HCT116 (cell line): Measurements from ENCODE around the gene DCHS1. TPM values are rescaled to one million over a fixed set of nuclear protein-coding genes. Genes with fewer than 3 reads are reported as not detected.
"Not testable (repeated sequence)": the region's sequence is repeated elsewhere in the genome, so short reads cannot be mapped to it uniquely, and the experiment has no call there.

Experiments
- ATAC-seq: fragments of 200-7000 bp; cut with Tn5 transposase; 2 replicates; pipeline ENCODE4 v1.9.1; 2020; ENCODE audit warnings: mild to moderate bottlenecking, moderate library complexity
- BruUV-seq: library from RNA; stranded (reverse); fragments of 400-500 nt; replicated peaks from 2 replicates; lab custom pipeline; 2021; lab: Mats Ljungman, UMichigan
- CTCF ChIA-PET: fragments of 300-600 bp; sonication (Branson Sonifier 250); formaldehyde crosslinking; loops from one replicate; lab custom pipeline; 2021; ENCODE audit warnings: antibody characterized with exemption; lab: Charles Lee
- POLR2A ChIA-PET: fragments of 300-600, 350-600 bp; sonication (Branson Sonifier 250); formaldehyde crosslinking; loops from one replicate; lab custom pipeline; 2021; ENCODE audit warnings: antibody characterized with exemption; lab: Charles Lee
- RAD21 ChIA-PET, 2 experiments: fragments of 300-600 bp; sonication (Branson Sonifier 250); formaldehyde crosslinking; loops; one replicate each; lab custom pipeline; 2023; ENCODE audit warnings: low total read pairs in 2 of 2; ENCODE audit not compliant: uncharacterized antibody in 2 of 2, unreplicated experiment in 2 of 2, low non-redundant PET in 1 of 2; lab: Charles Lee
- DNase-seq: peaks from one replicate; pipeline ENCODE4 v3.0.0-alpha.2; 2010; ENCODE audit warnings: low read depth, low spot score
- H2AFZ ChIP-seq: fragments of 200-600 bp; shearing (Covaris generic), sonication (generic); 2 replicates; pipeline ENCODE4 v1.6.1; 2017; ENCODE audit warnings: low read depth, mixed run types, mixed read lengths, antibody characterized with exemption, low read length; ENCODE audit not compliant: poor library complexity, severe bottlenecking
- H3K27ac ChIP-seq: 2 replicates; pipeline ENCODE4 v1.5.1; 2012; ENCODE audit warnings: low read depth, low read length
- H3K27me3 ChIP-seq: fragments of 200-600 bp; sonication (generic); 2 replicates; pipeline ENCODE4 v1.6.1; 2016; ENCODE audit warnings: mixed run types, low read length, mixed read lengths; ENCODE audit not compliant: insufficient read depth
- H3K36me3 ChIP-seq, 2 experiments: fragments of 200-500 bp in 1 of 2; fragments of 200-600 bp in 1 of 2; sonication (Bioruptor generic) in 1 of 2; sonication (generic) in 1 of 2; 2 replicates each; pipeline versions ENCODE4 v1.5.1 to v1.6.1; 2014 to 2016; ENCODE audit warnings: low read length in 2 of 2, inconsistent platforms in 1 of 2, mixed read lengths in 1 of 2, mixed run types in 1 of 2; ENCODE audit not compliant: insufficient read depth in 2 of 2, control insufficient read depth in 1 of 2
- H3K4me1 ChIP-seq, 2 experiments: fragments of 200-600 bp in 1 of 2; sonication (generic) in 1 of 2; 2 replicates each; pipeline versions ENCODE4 v1.5.1 to v1.6.1; 2012 to 2017; ENCODE audit warnings: low read length in 2 of 2, inconsistent platforms in 1 of 2, mild to moderate bottlenecking in 1 of 2, mixed read lengths in 1 of 2, mixed run types in 1 of 2, moderate library complexity in 1 of 2; ENCODE audit not compliant: insufficient read depth in 2 of 2, control insufficient read depth in 1 of 2
- H3K4me2 ChIP-seq: fragments of 200-600 bp; sonication (generic); 2 replicates; pipeline ENCODE4 v1.6.1; 2017; ENCODE audit warnings: mixed run types, low read length, mixed read lengths
- H3K4me3 ChIP-seq, 2 experiments: fragments of 200-600 bp in 1 of 2; sonication (generic) in 1 of 2; replicated peaks in 1 of 2; 2 replicates each; pipeline ENCODE4 v1.5.1; 2011 to 2016; ENCODE audit warnings: low read length in 2 of 2, control low read depth in 1 of 2, low read depth in 1 of 2, mild to moderate bottlenecking in 1 of 2, mixed read lengths in 1 of 2, mixed run types in 1 of 2
- H3K79me2 ChIP-seq: fragments of 200-600 bp; sonication (generic); 2 replicates; pipeline ENCODE4 v1.6.1; 2017; ENCODE audit warnings: mild to moderate bottlenecking, mixed run types, low read length, moderate library complexity, mixed read lengths; ENCODE audit not compliant: insufficient read depth
- H3K9ac ChIP-seq: fragments of 200-600 bp; sonication (generic); 2 replicates; pipeline ENCODE4 v1.6.1; 2016; ENCODE audit warnings: low read length, mixed read lengths
- H3K9me2 ChIP-seq: fragments of 200-600 bp; sonication (generic), shearing (Covaris generic); 2 replicates; pipeline ENCODE4 v1.6.1; 2017; ENCODE audit warnings: mixed run types, mild to moderate bottlenecking, moderate library complexity; ENCODE audit not compliant: insufficient read depth
- H3K9me3 ChIP-seq, 2 experiments: fragments of 200-500 bp in 1 of 2; fragments of 200-600 bp in 1 of 2; sonication (Bioruptor generic) in 1 of 2; sonication (generic) in 1 of 2; 2 replicates each; pipeline ENCODE4 v1.6.1; 2014 to 2017; ENCODE audit warnings: low read length in 2 of 2, mixed read lengths in 2 of 2, inconsistent platforms in 1 of 2, low read depth in 1 of 2, mild to moderate bottlenecking in 1 of 2, mixed run types in 1 of 2, moderate library complexity in 1 of 2; ENCODE audit not compliant: control insufficient read depth in 1 of 2, insufficient read depth in 1 of 2
- H4K20me1 ChIP-seq: fragments of 200-600 bp; sonication (generic), shearing (Covaris generic); 2 replicates; pipeline ENCODE4 v1.6.1; 2017; ENCODE audit warnings: mixed run types, mild to moderate bottlenecking, moderate library complexity; ENCODE audit not compliant: insufficient read depth
- CBX3 ChIP-seq: IDR thresholded peaks from 2 replicates; pipeline ENCODE4 v1.6.1; 2012; ENCODE audit warnings: low read depth
- CEBPB ChIP-seq: IDR thresholded peaks from 2 replicates; pipeline ENCODE4 v1.6.1; 2012; ENCODE audit warnings: low read depth
- EGR1 ChIP-seq: IDR thresholded peaks from 2 replicates; pipeline ENCODE4 v1.6.1; 2012; ENCODE audit warnings: low read depth
- ELF1 ChIP-seq: IDR thresholded peaks from 2 replicates; pipeline ENCODE4 v1.6.1; 2012; ENCODE audit warnings: low read depth, borderline replicate concordance
- FOSL1 ChIP-seq: IDR thresholded peaks from 2 replicates; pipeline ENCODE4 v1.6.1; 2012; ENCODE audit warnings: low read depth
- JUND ChIP-seq: IDR thresholded peaks from 2 replicates; pipeline ENCODE4 v1.6.1; 2012
- POLR2A ChIP-seq: IDR thresholded peaks from 2 replicates; pipeline ENCODE4 v1.7.0; 2011; ENCODE audit warnings: borderline replicate concordance; ENCODE audit not compliant: insufficient read depth, insufficient read length; ENCODE audit errors: extremely low read depth
- POLR2AphosphoS5 ChIP-seq: IDR thresholded peaks from 2 replicates; pipeline ENCODE4 v1.6.1; 2011; ENCODE audit warnings: mild to moderate bottlenecking, low read depth, low read length, moderate library complexity
- RAD21 ChIP-seq: IDR thresholded peaks from 2 replicates; pipeline ENCODE4 v1.6.1; 2012; ENCODE audit warnings: low read depth, mild to moderate bottlenecking
- SIN3A ChIP-seq: IDR thresholded peaks from 2 replicates; pipeline ENCODE4 v1.6.1; 2012; ENCODE audit warnings: low read depth
- SP1 ChIP-seq: IDR thresholded peaks from 2 replicates; pipeline ENCODE4 v1.6.1; 2012; ENCODE audit warnings: low read depth
- SRF ChIP-seq: IDR thresholded peaks from 2 replicates; pipeline ENCODE4 v1.6.1; 2012; ENCODE audit warnings: low read depth
- TCF7L2 ChIP-seq: IDR thresholded peaks from 2 replicates; pipeline ENCODE4 v1.7.0; 2011; ENCODE audit warnings: borderline replicate concordance, inconsistent platforms; ENCODE audit not compliant: insufficient read depth, insufficient read length; ENCODE audit errors: extremely low read depth
- YY1 ChIP-seq: IDR thresholded peaks from 2 replicates; pipeline ENCODE4 v1.6.1; 2011; ENCODE audit warnings: low read length, low read depth, moderate library complexity, mild to moderate bottlenecking; ENCODE audit not compliant: insufficient replicate concordance; ENCODE audit errors: extremely low read depth
- ZFX ChIP-seq: fragments of 450-650 bp; IDR thresholded peaks from 2 replicates; pipeline ENCODE4 v1.6.1; 2017
- ZNF274 ChIP-seq: fragments of 200-500 bp; sonication (Bioruptor generic); IDR thresholded peaks from 2 replicates; pipeline ENCODE4 v1.6.1; 2014; ENCODE audit warnings: mild to moderate bottlenecking, low read depth, low read length, inconsistent platforms
- intact Hi-C: fragments of 100-400 bp; cut with micrococcal nuclease; formaldehyde crosslinking; loops from 2 replicates; pipeline ENCODE4 v1.10.0; 2022
- total RNA-seq: library from RNA; stranded (reverse); gene quantifications from one replicate; pipeline ENCODE4 v1.2.1, GENCODE V29; 2021; ENCODE audit not compliant: unreplicated experiment
- TF ChIP-seq, protein P1 (sequence below): IDR thresholded peaks from 2 replicates; pipeline ENCODE4 v1.6.1; 2011; ENCODE audit warnings: mild to moderate bottlenecking, low read length, moderate library complexity; ENCODE audit not compliant: insufficient replicate concordance; ENCODE audit errors: extremely low read depth
- TF ChIP-seq, protein P2 (sequence below): IDR thresholded peaks from 2 replicates; pipeline ENCODE4 v1.6.1; 2012
- TF ChIP-seq, protein P3 (sequence below): IDR thresholded peaks from 2 replicates; pipeline ENCODE4 v1.6.1; 2012
- TF ChIP-seq, protein P4 (sequence below), 3 experiments: fragments of 200-600 bp in 1 of 3; sonication (generic) in 1 of 3; IDR thresholded peaks in 2 of 3; conservative IDR thresholded peaks in 1 of 3; 2 replicates each; pipeline ENCODE4 v1.5.1; 2012 to 2017; ENCODE audit warnings: low read depth in 2 of 3, low read length in 2 of 3, antibody characterized with exemption in 1 of 3, borderline replicate concordance in 1 of 3, control low read depth in 1 of 3, mild to moderate bottlenecking in 1 of 3, mixed read lengths in 1 of 3, mixed run types in 1 of 3, moderate library complexity in 1 of 3; ENCODE audit not compliant: insufficient read depth in 1 of 3

DCHS1 gene
- total RNA-seq, 1 experiment from 2014 or later, result 0.30 TPM

DNA sequence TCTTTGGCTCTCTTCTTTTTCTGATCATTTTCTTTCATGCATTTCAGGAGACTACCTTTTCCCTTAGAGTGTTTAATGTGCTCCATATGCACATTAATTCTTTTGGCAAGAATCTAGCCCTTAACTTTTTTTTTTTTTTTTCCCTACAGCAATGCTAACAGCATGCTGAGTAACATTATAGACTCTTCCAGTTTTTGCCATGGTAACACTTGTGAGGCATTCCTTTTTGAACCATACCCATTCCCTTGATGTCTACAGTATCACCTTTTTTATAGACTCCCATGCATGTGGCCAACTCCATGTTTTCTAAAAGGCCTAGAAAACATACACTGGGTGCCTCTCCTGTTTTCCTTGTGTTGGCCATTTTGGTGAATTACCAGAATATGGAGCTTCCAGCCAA is 30.4 kb upstream of the DCHS1 start:
- H3K27ac ChIP-seq, result no peak overlapping the region
- no peaks in the 10 kb centered on the region for H3K27me3 ChIP-seq
- H2AFZ ChIP-seq, result no peak overlapping the region
- peaks cover 7 to 15% of the 10 kb centered on the region in 2 experiments; a peak in 3 of 4 replicates for H3K4me1 ChIP-seq
- no peak overlapping the region for H3K4me2 ChIP-seq
- ChIA-PET POLR2A (no interaction called here), RAD21 (no interaction called here), CTCF (interaction anchor here (1.2 kb wide), 1 partner anchor 155 kb away, joined by 3 read pairs; no protein-coding TSS in a partner anchor)
- peaks cover 7 to 9% of the 10 kb centered on the region in 2 experiments for H3K36me3 ChIP-seq
- DNase-seq, result no peak
- peaks cover 0 to 6% of the 10 kb centered on the region in 2 experiments; a peak in 1 of 4 replicates for H3K9me3 ChIP-seq
- intact Hi-C loops, result no loop called here
- peaks cover 21% of the 10 kb centered on the region for H3K79me2 ChIP-seq
- H3K4me3 ChIP-seq, result no peak overlapping the region
- no TSS peak for BruUV-seq
- TF ChIP-seq, protein P1, sequence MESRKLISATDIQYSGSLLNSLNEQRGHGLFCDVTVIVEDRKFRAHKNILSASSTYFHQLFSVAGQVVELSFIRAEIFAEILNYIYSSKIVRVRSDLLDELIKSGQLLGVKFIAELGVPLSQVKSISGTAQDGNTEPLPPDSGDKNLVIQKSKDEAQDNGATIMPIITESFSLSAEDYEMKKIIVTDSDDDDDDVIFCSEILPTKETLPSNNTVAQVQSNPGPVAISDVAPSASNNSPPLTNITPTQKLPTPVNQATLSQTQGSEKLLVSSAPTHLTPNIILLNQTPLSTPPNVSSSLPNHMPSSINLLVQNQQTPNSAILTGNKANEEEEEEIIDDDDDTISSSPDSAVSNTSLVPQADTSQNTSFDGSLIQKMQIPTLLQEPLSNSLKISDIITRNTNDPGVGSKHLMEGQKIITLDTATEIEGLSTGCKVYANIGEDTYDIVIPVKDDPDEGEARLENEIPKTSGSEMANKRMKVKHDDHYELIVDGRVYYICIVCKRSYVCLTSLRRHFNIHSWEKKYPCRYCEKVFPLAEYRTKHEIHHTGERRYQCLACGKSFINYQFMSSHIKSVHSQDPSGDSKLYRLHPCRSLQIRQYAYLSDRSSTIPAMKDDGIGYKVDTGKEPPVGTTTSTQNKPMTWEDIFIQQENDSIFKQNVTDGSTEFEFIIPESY, result no peak
- TF ChIP-seq, protein P2, sequence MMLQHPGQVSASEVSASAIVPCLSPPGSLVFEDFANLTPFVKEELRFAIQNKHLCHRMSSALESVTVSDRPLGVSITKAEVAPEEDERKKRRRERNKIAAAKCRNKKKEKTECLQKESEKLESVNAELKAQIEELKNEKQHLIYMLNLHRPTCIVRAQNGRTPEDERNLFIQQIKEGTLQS, result no peak
- TF ChIP-seq, protein P3, sequence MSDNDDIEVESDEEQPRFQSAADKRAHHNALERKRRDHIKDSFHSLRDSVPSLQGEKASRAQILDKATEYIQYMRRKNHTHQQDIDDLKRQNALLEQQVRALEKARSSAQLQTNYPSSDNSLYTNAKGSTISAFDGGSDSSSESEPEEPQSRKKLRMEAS, result no peak
- TF ChIP-seq, protein P4, sequence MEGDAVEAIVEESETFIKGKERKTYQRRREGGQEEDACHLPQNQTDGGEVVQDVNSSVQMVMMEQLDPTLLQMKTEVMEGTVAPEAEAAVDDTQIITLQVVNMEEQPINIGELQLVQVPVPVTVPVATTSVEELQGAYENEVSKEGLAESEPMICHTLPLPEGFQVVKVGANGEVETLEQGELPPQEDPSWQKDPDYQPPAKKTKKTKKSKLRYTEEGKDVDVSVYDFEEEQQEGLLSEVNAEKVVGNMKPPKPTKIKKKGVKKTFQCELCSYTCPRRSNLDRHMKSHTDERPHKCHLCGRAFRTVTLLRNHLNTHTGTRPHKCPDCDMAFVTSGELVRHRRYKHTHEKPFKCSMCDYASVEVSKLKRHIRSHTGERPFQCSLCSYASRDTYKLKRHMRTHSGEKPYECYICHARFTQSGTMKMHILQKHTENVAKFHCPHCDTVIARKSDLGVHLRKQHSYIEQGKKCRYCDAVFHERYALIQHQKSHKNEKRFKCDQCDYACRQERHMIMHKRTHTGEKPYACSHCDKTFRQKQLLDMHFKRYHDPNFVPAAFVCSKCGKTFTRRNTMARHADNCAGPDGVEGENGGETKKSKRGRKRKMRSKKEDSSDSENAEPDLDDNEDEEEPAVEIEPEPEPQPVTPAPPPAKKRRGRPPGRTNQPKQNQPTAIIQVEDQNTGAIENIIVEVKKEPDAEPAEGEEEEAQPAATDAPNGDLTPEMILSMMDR (IDR thresholded peaks at IDR 0.05 in 2 of 3, conservative IDR thresholded peaks at IDR 0.05 in 1 of 3; ENCODE audit: borderline replicate concordance in 1 of 3, insufficient read depth in 1 of 3, low read depth in 2 of 3, low read length in 2 of 3), result no peak
- no peak for TF ChIP-seq JUND
- TF ChIP-seq SRF, result no peak
- no peak for TF ChIP-seq CEBPB
- TF ChIP-seq CBX3, result no peak
- no peak for TF ChIP-seq SP1
- no peak for TF ChIP-seq ZFX
- no peak for TF ChIP-seq EGR1
- no peak for TF ChIP-seq POLR2A
- TF ChIP-seq ELF1, result no peak
- TF ChIP-seq ZNF274, result no peak
- TF ChIP-seq YY1, result no peak
- TF ChIP-seq TCF7L2, result no peak
- no peak for TF ChIP-seq POLR2AphosphoS5
- no peak for TF ChIP-seq RAD21
- no peak for TF ChIP-seq FOSL1
- TF ChIP-seq SIN3A, result no peak
- TF ChIP-seq, all 23 proteins: peak for 0
- Histone ChIP-seq H3K9ac (no peak overlapping the region), H4K20me1 (no peaks in the 10 kb centered on the region), H3K9me2 (no peaks in the 10 kb centered on the region)
- ATAC-seq, result no peak

DNA sequence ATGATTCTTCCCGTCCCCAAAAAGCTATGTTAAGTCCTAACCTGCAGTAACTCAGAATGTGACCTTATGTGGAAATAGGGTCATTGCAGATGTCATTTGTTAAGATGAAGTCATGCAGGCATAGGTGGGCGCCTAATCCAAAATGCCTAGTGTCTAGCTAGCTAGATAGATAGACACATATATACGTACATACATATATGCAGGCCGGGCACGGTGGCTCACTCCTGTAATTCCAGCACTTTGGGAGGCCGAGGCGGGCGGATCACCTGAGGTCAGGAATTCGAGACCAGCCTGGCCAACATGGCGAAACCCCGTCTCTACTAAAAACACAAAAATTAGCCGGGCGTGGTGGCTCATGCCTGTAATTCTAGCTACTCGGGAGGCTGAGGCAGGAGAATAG is 28.5 kb upstream of the DCHS1 start:
- intact Hi-C loops, H3K27ac ChIP-seq, ATAC-seq, H3K27me3 ChIP-seq, H3K9me2 ChIP-seq, DNase-seq, H3K9me3 ChIP-seq, BruUV-seq, H4K20me1 ChIP-seq, POLR2A ChIA-PET: not testable (repeated sequence)
- peak overlapping the region; percentile 94 for H3K4me2 ChIP-seq
- peaks cover 7 to 15% of the 10 kb centered on the region in 2 experiments; a peak in 3 of 4 replicates for H3K4me1 ChIP-seq
- peak overlapping the region; percentile 98; the same call in 1 of the 2 replicates for H3K9ac ChIP-seq
- CTCF ChIA-PET, result interaction anchor here (1.3 to 2.6 kb wide), 4 partner anchors 11 to 305 kb away, joined by 16 to 27 read pairs (median 18); no protein-coding TSS in a partner anchor
- H2AFZ ChIP-seq, result peak overlapping the region; percentile 62
- peaks cover 26% of the 10 kb centered on the region for H3K79me2 ChIP-seq
- peak overlapping the region; percentile 49 to 92; a peak in 3 of 4 replicates for H3K4me3 ChIP-seq
- H3K36me3 ChIP-seq, result peaks cover 13 to 14% of the 10 kb centered on the region in 2 experiments
- RAD21 ChIA-PET, result interaction anchor here in 1 of 2 experiments (1.3 kb wide), 1 partner anchor 153 kb away, joined by 6 read pairs; no protein-coding TSS in a partner anchor
